Neural cell (in vitro differentiated cells): ENCODE results near the gene PHTF2.

Source experiments
- EP300 ChIP-seq: fragments of 450-650 bp; conservative IDR thresholded peaks from 2 replicates; pipeline ENCODE4 v1.6.1; 2014; ENCODE audit warnings: antibody characterized with exemption, mild to moderate bottlenecking, moderate library complexity; ENCODE audit not compliant: poor library complexity, severe bottlenecking
- EZH2 ChIP-seq: fragments of 200-600, 300-800 bp; shearing (Covaris generic), sonication (generic); IDR thresholded peaks from 2 replicates; pipeline ENCODE4 v1.6.1; 2014; ENCODE audit warnings: antibody characterized with exemption, low read length, borderline replicate concordance, mild to moderate bottlenecking; ENCODE audit not compliant: insufficient read depth, poor library complexity, severe bottlenecking
- POLR2AphosphoS5 ChIP-seq: IDR thresholded peaks from 2 replicates; pipeline ENCODE4 v1.6.1; 2012
- RAD21 ChIP-seq: fragments of 450-650 bp; conservative IDR thresholded peaks from 2 replicates; pipeline ENCODE4 v1.6.1; 2014; ENCODE audit warnings: antibody characterized with exemption, mild to moderate bottlenecking, moderate library complexity
- TF ChIP-seq, protein P1 (sequence below): fragments of 450-650 bp; IDR thresholded peaks from 2 replicates; pipeline ENCODE4 v1.5.1; 2014; ENCODE audit warnings: antibody characterized with exemption, mild to moderate bottlenecking, moderate library complexity; ENCODE audit not compliant: poor library complexity, severe bottlenecking

DNA sequence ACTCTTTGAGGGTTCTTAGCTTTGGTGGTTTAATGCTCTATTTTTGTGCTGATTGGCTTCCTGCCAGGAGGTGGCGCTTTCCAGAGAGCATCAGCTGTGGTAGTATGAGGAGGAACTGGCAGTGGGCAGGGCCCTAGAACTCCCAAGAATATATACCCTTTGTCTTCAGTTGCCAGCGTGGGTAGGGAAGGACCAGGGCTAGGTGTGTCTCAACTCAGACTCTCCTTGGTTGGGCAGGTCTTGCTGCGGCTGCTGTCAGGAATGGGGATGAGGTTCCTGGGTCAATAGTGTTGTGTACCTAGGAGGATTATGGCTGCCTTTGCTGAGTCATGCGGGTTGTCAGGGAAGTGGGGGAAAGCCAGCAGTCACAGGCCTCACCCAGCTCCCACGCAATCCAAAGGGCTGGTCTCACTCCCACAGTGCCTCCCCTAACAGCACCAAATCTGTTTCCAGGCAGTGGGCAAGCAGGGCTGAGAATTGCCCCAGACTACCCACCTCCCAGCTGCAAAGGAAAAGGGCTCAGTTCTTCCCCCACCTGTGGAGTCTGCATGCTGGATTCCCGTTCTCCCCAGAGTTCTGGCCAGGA is 191.5 kb downstream of the PHTF2 start:
- no peak for TF ChIP-seq RAD21
- TF ChIP-seq, protein P1, sequence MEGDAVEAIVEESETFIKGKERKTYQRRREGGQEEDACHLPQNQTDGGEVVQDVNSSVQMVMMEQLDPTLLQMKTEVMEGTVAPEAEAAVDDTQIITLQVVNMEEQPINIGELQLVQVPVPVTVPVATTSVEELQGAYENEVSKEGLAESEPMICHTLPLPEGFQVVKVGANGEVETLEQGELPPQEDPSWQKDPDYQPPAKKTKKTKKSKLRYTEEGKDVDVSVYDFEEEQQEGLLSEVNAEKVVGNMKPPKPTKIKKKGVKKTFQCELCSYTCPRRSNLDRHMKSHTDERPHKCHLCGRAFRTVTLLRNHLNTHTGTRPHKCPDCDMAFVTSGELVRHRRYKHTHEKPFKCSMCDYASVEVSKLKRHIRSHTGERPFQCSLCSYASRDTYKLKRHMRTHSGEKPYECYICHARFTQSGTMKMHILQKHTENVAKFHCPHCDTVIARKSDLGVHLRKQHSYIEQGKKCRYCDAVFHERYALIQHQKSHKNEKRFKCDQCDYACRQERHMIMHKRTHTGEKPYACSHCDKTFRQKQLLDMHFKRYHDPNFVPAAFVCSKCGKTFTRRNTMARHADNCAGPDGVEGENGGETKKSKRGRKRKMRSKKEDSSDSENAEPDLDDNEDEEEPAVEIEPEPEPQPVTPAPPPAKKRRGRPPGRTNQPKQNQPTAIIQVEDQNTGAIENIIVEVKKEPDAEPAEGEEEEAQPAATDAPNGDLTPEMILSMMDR = no peak
- TF ChIP-seq EP300 = no peak
- no peak for TF ChIP-seq POLR2AphosphoS5
- TF ChIP-seq EZH2 = no peak
